GM12891 (cell line): Measurements from ENCODE around the gene SMG6.

Experiments used
- DNase-seq: peaks from one replicate; pipeline ENCODE4 v3.0.0; 2011; ENCODE audit warnings: low spot score; ENCODE audit not compliant: insufficient read length
- FAIRE-seq: peaks from 2 replicates; lab custom pipeline; 2011; peaks lifted over from hg19 to GRCh38; lab: Jason Lieb, UNC
- PAX5 ChIP-seq: IDR thresholded peaks from 2 replicates; pipeline ENCODE4 v1.6.1; 2011; ENCODE audit warnings: low read length, moderate library complexity, mild to moderate bottlenecking; ENCODE audit not compliant: insufficient read depth, severe bottlenecking
- POLR2A ChIP-seq: IDR thresholded peaks from 2 replicates; pipeline ENCODE4 v1.6.1; 2011; ENCODE audit warnings: low read depth, low read length, control low read depth
- POLR2AphosphoS5 ChIP-seq: IDR thresholded peaks from 2 replicates; pipeline ENCODE4 v1.6.1; 2011; ENCODE audit warnings: low read depth, low read length, control low read depth
- POU2F2 ChIP-seq: IDR thresholded peaks from 2 replicates; pipeline ENCODE4 v1.6.1; 2011; ENCODE audit warnings: low read depth, mild to moderate bottlenecking, control low read depth, low read length, moderate library complexity
- SPI1 ChIP-seq: IDR thresholded peaks from 2 replicates; pipeline ENCODE4 v1.6.1; 2011; ENCODE audit warnings: low read depth, low read length, control low read depth
- TAF1 ChIP-seq: IDR thresholded peaks from 2 replicates; pipeline ENCODE4 v1.6.1; 2011; ENCODE audit warnings: low read depth, low read length, control low read depth

Gene SMG6

GRCh38 chr17:2283302-2283701 lies 20.3 kb downstream of the SMG6 start:
- peak; percentile 51 for FAIRE-seq
- TF ChIP-seq POLR2AphosphoS5 (no peak), SPI1 (no peak), PAX5 (no peak), TAF1 (no peak), POLR2A (no peak), POU2F2 (no peak)
- no peak for DNase-seq

DNA sequence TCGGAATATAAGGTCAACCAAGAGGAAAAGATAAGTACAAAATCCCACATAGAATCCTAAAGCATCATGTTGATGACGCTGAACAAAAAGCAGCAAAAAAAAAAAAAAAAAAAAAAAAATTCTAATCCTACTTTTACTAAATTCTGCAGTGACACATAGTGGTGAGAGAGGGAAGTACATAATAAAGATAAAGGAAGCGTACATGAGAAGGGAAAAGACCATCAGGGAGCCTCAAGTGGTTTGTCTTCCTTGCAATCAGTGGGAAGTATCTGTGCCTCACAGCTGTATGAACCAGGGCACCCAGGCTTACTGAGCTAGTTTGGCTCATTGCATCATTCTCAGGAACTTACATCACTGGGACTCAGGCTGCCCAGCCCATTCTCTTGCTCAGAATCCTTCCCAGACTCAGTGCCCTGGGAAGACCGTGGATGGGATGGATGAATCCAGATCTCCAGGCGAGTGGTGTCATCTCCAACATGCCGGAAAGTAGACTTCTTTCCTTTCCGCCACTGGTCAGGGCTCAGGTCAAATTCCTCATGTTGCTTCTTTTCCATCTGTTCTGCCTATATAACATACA lies 21.2 kb downstream of the SMG6 start:
- DNase-seq, result no peak
- TF ChIP-seq POLR2AphosphoS5, result no peak
- no peak for TF ChIP-seq SPI1
- TF ChIP-seq POU2F2, result no peak
- TF ChIP-seq PAX5, result no peak
- TF ChIP-seq POLR2A, result no peak
- TF ChIP-seq TAF1, result no peak
- peak; percentile 51 for FAIRE-seq

- DNase-seq, result no peak
- no peak for FAIRE-seq
- TF ChIP-seq TAF1 (no peak), POLR2AphosphoS5 (no peak), POU2F2 (no peak)
Measured at GRCh38 chr17:2279707-2280106, 23.9 kb downstream of the SMG6 start.

- TF ChIP-seq POU2F2 (no peak), PAX5 (no peak), TAF1 (no peak), SPI1 (no peak), POLR2A (no peak), POLR2AphosphoS5 (no peak)
- no peak for DNase-seq
- no peak for FAIRE-seq
Measured at GRCh38 chr17:2277429-2278170, 26.0 kb downstream of the SMG6 start.

DNA sequence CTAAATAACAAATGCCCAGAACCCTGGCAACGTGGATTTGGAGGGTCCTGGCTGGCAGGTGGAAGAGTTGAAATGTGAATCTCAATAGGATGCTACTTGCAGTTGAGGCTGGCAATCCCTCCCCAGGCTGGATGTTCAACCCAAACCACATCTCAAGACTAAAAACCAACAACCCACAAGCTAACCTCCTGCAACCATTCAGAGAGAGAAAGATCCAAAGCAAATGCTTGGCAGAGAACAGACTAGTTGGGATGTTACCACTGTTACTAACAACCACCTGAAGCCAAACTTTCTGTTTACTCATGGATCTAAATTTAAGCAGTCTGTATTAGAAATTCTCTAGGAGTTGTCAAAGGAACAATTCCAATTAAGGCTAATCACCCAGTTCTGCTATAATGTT lies 27.9 kb downstream of the SMG6 start:
- TF ChIP-seq POU2F2 (no peak), SPI1 (no peak), POLR2A (no peak), PAX5 (no peak)
- FAIRE-seq, result peak; percentile 38
- DNase-seq, result no peak

GRCh38 chr17:2274414-2274813 lies 29.2 kb downstream of the SMG6 start:
- DNase-seq (no peak), FAIRE-seq (no peak)
- TF ChIP-seq POLR2AphosphoS5 (no peak), POU2F2 (no peak), PAX5 (no peak), SPI1 (no peak), POLR2A (no peak), TAF1 (no peak)

GRCh38 chr17:2271985-2272702 lies 31.4 kb downstream of the SMG6 start:
- DNase-seq (no peak), FAIRE-seq (peak; percentile 66)
- TF ChIP-seq POLR2A (no peak), SPI1 (no peak), POLR2AphosphoS5 (no peak), TAF1 (no peak)

DNA sequence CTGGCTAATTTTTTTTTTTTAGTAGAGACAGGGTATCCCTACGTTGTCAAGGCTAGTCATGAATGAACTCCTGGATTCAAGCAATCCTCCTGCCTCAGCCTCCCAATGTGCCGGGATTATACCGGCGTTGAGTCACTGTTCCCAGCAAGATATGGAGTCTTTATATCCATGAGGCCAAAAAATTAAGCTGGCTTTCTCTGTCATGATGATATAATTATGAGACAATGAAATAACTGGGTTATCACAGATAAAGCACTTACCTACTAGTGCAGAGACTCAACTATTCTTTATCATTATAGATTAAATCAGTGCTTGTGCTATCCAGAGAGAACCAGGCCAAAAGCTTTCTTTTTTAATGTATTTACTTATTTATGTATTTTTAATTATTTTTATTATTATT lies 36.2 kb downstream of the SMG6 start:
- DNase-seq (no peak), FAIRE-seq (no peak)
- TF ChIP-seq POU2F2 (no peak), SPI1 (no peak), TAF1 (no peak), POLR2A (no peak), POLR2AphosphoS5 (no peak), PAX5 (no peak)

DNA sequence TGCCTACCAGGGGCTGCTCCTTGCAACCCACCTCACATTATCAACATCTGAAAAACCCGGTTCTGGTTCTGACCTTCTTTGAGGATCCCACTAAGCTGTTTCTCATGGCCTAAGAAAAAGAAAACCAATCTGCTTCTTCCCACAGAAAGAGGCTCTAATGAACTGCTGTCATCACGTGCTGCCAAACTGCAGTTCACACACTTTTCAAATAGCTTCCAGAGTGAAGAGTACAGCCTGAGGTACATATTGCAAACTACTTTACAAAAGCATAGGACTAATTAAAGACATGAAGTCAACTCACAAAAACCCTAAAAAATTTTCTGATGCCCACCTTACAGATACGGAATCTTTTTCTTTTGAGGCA lies 36.7 kb downstream of the SMG6 start:
- TF ChIP-seq POU2F2 (no peak), POLR2AphosphoS5 (no peak), PAX5 (no peak), TAF1 (no peak), POLR2A (no peak; the same call in 1 of the 2 replicates), SPI1 (no peak)
- DNase-seq (no peak), FAIRE-seq (no peak)
